ENCODE measurements around the gene AXIN1.
"Not testable (repeated sequence)": the region's sequence is repeated elsewhere in the genome, so short reads cannot be mapped to it uniquely, and the experiment has no call there.

AXIN1 gene

DNA sequence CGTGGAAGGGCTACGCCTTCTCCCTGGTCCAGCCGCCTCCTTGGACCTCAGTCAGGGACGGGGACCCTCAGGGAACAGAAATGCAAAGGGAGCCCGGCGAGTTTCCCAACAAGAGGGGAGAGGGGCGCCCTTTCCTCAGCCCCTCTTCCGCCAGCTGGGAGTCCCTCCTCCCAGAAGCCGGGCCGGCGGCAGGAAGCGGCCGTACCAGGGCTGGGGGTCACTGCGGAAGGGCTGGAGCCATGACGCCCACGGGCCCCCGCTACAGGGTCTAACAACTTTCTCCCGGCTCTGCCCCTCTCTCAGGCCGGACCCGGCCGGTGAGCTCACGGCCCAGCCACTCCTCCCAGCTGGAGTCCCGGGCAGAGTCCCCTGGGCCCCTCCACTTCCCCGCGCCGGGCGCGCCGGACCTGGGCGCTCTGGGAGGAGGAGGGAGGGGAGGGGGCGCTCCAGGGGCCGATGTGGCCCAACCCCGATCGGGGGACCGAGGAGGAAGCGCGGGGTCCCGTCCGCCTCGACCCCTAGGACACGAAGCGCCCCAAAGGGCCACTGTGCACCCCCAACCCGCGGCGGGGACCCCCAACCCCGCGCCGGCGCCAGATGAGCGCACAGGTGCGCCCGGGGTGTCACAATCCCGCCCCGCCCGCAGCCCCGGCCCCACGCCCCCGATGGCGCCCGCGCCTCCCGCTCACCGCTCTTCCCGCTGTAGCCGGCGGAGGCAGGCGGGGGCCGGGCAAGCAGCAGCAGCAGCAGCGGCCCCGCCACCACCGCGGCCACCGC lies 28.7 kb upstream of the AXIN1 start:
- DNase-seq (ENCODE audit: low read depth) = no peak

DNA sequence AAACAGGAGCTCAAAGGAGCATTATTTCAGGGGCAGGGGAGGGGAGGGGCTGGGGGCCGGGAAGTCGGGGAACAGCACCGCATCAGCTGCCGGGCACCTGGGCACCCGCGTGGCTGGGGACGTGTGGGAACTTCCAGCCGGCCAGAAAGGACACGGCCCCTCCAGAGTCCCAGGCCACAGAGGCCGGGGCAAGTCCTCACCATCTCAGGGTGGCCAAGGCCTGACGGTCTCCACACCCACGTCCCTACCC lies 28.2 kb upstream of the AXIN1 start:
- no peak for DNase-seq (ENCODE audit: low read depth)

DNA sequence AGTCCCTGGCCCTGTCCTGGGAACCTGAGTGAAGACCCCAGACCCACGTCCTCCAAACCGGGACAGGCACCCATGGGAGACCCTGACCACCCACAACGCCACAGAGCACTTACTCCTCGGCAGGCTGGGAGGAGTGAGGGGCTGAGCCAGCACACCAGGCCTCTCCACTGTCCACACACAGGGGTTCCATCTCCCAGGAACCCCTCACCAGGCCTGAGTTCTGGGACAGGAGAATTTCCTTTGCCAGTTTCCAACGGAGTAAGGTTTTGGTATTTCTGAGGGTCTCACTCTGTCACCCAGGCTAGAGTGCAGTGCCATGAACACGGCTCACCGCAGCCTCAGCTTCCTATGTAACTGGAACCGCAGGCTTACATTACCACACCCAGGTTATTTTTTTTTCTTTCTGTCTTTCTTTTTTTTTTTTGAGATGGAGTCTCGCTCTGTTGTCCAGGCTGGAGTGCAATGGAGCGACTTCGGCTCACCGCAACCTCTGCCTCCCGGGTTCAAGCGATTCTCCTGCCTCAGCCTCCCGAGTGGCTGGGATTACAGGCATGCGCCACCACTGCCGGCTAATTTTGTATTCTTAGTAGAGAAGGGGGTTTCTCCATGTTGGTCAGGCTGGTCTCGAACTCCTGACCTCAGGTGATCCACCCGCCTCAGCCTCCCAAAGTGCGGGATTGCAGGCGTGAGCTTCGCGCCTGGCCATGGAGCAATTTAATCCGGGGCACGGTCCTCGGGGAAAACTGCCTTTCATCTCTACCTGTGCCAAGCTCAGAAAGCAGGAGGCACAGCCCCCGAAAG lies 27.6 kb upstream of the AXIN1 start:
- DNase-seq (ENCODE audit: low read depth) = no peak

DNA sequence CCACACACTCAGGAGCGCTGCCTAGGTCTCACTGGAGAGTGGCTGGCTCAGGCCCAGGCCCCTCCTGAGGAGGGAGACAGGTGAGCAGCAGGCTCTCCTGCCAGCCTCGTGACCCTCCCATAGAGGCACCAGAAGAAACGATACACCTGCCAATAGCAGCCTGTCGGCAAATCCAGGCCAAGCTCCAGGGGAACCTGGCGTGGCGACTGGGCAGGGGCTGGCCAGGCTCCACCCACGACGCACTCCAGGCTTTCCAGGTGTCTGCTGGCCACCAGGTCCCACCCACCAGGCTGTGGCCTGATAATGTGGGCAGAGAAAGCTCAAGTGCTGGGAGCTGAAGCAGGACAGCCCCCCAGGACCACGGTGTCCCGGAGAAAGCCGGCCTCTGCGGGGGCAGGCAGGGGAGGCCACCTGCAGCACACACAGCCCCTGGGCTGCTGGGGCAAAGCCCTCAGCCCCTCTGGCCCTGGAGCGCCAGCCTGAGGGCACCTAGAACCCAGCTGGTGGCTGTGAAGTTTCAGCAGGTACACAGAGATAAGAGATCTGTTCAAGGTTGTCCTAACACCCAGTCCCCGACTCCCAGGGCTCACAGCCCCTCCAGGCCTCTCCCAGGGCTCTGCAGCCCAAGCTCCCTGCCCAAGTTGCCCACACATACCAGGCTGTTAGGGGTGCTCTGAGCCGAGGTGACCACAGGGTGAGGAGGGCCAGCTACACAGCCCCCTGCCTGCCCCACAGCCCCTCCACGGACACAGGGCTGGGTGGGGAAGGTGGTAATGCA lies 26.8 kb upstream of the AXIN1 start:
- DNase-seq (ENCODE audit: low read depth) = no peak

DNA sequence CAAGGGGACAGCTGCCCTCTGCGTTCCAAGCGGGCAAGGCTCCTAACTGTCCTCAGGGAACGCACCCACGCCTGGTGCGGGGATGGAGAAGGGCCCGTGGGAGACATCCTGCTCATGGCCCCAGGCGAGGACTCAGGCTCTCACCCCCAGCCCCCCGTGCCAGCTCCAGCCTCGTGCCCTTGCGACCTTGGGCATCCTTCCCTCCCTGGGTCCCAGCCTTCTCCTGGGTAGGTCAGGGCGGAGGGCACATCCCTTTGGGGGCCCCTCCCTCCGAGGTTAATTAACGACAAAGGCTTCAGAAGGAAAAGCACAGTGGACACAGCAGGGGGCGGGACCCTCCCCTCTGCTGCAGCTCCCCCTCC lies 26.3 kb upstream of the AXIN1 start:
- no peak for DNase-seq (ENCODE audit: low read depth)

DNA sequence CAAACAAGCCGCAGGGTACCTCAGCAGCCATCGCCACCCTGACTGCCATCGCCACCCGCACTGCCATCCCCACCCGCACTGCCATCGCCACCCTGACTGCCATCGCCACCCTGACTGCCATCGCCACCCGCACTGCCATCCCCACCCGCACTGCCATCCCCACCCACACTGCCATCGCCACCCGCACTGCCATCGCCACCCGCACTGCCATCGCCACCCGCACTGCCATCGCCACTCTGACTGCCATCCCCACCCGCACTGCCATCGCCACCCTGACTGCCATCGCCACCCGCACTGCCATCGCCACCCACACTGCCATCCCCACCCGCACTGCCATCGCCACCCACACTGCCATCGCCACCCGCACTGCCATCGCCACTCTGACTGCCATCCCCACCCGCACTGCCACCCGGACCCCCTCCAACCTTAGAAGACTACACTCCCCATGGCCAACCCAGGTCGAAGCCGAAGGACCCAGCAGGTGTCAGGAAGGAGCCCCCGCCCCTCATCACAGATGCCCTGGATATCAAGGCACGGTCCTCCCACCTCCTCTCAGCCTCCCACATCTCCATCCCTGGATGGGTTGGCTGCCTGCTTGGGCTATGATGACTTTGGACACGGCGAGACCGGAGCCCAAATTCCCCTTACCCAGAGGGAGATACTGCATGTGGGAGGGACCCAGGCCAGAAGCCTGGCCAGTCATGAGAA lies 25.7 kb upstream of the AXIN1 start:
- not testable (repeated sequence) for DNase-seq (ENCODE audit: low read depth)

DNA sequence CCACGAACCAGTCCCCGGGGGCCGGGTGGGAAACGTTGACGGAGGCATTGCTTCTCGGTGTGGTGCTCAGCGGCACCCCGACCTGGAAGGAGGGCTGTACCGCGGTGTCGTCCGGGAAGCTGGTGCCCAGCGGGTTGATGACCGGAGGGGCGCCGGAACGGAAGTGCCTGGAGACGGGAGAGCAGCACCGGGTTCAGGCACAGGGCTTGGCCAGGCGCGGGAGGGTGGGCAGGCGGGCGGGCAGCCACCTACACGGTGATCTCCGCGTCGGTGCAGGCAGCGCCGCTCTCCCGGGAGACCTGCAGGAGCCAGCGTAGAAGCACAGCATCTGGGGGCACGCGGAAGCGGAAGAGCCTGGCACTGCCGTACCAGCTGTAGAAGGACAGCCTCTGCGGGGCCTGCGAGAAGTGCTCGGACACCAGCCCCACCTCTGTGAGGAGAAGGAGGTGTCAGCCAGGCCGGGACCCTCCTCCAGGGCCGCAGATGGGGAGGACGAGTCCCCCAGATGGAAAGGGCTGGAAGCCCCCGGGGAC lies 25.0 kb upstream of the AXIN1 start:
- DNase-seq (ENCODE audit: low read depth) = no peak

DNA sequence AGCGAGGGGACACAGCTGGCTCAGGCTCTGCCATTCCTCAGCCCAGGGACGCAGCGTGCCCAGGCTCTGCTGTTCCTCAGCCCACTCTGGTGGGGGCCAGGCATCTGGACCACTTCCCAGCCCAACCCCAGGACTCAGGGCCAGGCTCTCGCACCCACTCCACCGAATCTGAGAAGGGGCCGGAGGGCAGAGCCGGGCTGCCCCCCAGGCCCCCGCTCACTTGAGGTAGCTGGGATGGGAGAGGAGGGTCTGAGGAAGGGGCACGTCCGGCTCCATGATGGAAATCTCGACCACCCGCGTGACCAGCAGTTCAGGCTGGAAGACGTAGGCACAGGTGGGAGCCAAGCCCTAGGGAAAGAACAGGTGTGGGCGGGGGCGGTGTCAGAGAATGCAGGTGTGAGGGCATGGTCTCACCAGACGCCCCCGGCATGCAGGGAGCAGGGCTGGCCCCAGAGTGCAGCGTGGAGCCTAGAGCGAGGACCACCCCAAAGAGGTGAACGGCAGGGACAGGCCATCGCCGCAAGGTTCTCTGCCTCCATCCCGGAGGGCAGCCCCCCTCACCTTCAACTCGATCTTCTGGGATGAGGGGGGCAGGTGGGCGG lies 24.4 kb upstream of the AXIN1 start:
- no peak for DNase-seq (ENCODE audit: low read depth)

DNA sequence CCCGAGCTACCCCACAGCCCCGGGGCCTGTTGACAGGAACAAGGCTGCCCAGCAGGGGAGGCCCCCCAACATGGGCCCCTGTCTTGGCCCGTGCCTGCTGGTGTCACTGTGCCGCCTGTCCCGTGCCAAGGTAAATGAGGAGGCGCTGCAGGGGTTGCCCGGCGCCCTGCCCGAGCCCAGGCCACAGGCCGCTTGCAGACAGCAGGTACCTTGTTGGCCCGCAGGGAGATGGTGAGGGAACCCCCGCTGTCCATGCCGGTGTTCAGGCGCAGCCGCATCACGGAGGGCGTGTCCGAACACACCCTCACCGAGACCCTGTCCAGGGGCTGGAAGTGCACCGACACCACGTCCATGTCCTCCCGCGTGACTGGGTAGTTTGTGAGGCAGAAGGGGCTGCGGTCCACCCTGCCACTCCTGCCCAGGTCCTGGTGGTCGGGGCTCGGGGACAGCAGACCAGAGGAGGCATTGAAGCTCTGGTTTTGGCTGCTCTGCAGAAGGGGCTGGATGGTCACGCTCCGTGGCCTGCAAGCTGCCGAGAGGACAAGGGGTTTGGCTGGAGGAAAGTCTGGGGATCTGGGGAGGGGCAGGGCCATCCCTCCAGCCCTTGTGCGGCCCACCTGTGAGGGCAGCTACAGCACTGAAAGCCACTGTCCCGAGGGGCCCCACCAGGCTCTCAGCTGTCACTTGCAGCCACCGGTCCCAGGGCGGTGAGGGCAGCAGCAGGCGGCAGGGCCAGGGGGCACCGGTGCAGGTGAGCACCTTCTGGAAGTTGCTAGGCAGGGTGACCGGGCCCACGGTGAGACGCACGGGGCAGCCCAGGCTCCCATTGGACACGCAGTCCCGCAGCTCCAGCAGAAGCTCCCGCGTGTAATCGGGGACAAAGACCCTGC lies 23.6 kb upstream of the AXIN1 start:
- DNase-seq (ENCODE audit: low read depth) = no peak

DNA sequence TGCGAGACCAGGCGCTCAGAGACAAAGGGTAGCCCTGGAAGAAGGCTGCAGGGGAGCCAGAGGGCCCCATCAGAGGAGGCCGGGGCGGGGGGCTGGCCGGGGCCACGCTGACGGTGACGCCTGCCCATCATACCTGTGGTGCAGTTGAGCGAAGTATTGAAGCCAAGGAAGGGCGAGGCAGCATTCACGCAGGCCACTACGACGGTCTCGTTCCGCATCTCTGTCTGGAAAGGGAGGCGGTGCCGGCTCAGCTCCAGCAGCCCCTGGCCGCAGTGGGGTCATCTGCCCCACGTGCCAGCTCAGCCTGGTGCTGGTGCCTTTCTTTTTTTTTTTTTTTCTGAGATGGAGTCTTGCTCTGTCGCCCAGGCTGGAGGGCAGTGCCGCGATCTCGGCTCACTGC lies 22.7 kb upstream of the AXIN1 start:
- no peak for DNase-seq (ENCODE audit: low read depth)

DNA sequence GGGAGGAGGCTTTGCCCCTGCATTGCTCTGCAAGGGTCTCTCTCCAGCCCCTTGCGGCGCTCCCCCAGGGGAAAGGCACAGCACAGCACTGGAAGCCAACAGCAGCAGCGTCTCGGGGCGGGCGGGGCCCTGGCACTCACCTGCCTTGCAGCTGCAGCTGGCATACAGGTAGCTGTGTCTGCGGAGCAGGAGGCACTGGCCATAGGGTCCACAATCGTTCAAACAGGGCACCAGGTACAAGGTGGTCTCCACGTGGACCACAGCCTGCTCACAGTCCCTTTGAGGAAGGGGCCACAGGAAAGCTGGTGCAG lies 22.0 kb upstream of the AXIN1 start:
- no peak for DNase-seq (ENCODE audit: low read depth)

DNA sequence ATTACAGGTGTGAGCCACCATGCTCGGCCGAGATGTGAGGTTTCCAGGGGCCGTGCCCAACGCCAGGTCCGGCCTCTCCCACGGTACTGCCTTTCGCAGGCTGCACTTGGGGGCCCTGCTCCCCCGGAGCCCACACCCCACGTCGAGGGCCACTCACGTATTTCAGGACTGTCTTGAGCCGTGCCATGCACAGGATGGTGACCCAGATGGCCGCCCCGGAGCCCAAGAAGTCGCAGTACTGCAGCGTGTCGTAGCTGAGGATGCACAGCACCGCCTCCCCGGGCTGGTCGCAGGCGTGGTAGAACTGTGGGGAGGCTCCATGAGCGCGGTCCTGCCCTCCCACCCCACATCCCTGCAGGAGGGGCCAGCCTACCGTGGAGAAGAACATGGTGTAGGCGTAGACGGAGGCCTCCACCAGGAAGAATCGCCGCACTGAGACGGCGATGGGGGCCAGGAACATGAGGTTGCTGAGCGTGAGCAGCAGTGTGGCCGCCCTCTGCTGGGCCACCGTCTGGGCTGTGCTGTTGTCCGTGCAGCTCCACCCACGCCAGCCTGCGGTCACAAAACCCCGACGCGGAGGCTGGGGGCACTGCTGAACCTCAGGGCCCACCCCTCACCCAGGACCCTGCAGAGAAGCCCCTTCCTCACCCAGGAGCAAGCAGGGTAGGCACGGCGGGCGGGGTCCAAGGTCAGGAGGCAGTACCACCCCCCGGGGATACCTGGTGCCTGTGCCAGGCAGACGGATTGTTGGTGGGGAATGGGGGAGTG lies 21.5 kb upstream of the AXIN1 start:
- DNase-seq (ENCODE audit: low read depth) = no peak

DNA sequence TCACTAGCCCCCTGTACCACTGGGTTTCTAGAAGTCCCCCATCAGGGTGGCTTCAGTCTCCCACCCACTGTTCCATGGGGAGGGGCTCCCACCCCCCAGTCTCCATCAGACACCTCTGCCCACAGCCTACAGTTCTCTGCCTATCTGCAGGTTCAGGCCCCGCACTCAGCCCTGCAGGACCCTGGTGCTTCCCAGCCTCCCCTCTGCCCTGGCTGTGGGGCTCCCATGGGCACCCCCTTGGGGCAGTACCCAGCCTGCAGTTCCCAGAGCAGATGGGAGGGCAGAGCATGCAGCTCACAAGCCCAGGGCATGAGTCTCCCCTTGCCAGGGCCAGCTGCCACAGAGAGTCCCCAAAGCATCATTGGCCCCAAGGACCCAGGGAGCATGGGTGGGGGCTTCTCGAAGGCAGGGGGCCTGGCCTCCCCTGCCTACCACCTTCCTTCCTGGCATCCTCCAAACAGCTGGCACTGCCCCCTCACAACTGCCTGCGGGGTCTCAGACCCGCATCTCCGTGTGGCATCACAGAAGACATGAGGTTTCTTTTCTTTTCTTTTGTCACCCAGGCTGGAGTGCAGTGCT lies 20.6 kb upstream of the AXIN1 start:
- DNase-seq (ENCODE audit: low read depth) = no peak

DNA sequence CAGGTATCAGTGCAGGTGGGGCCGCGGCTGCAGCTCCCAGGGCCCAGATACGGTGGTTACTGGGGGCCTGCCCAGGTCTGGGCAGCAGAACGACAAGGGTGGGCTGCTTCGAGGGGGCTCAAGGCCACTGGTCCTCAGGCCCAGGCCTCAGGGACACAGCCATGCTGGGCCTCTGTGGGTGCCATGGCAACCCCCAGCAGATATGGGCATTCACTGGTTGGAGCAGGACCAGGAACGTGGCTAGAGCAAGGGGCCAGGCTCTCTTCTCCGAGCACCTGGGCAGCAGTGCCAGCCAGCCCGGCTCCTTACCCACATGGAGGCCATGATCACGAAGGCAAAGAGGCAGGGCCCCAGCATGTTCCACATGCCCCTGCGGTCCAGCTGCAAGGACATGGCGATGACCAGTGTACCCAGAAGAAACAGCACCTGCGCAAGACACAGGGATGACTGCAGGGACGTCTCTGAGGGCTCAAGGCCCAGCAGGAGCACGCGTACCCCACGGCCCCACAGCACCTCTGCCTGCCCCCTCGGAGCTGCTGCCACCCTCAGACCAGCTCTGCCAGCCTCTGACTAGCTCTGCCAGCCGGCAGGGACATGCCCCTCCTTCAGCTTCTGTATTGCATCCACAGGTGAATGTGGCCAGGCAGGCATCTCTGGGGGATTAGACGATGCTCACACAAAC lies 19.9 kb upstream of the AXIN1 start:
- DNase-seq (ENCODE audit: low read depth) = no peak

DNA sequence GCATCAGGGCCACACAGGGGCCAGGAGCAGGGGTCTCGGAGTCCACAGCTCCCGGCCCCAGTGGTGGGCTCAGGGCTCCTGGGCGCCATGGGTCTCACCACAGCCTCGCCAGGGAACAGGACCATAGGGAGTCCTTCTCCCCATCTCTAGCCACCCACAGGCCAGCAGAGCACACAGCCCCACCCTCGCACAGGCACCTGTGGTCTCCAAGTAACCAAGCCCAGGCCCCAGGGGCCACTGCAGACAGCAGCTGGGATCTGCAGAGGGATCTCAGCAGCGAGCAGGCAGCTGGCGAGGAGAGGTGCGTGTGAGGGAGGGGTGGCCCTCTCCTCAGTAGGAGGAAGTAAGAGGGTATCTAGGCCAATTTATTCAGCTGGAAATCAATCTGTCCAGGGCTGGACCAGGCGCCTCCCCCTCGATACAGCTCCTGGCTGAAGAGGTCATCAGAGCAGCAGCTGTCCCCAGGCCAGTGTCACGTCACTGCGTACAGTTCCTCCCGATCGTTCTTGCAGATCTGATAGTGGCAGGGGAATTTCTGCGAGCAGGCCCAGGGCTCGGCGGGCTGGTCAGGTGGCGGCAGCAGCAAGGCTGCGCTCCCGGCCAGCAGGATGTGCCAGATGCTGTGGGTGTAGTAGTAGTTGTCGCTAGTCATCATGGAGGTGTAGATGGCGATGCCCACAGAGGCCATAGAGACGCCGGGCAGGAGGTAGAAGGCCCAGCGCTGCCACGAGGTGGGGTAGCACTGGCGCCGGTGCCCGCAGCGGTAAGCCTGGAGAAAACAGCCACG lies 19.2 kb upstream of the AXIN1 start:
- DNase-seq (ENCODE audit: low read depth) = no peak

DNA sequence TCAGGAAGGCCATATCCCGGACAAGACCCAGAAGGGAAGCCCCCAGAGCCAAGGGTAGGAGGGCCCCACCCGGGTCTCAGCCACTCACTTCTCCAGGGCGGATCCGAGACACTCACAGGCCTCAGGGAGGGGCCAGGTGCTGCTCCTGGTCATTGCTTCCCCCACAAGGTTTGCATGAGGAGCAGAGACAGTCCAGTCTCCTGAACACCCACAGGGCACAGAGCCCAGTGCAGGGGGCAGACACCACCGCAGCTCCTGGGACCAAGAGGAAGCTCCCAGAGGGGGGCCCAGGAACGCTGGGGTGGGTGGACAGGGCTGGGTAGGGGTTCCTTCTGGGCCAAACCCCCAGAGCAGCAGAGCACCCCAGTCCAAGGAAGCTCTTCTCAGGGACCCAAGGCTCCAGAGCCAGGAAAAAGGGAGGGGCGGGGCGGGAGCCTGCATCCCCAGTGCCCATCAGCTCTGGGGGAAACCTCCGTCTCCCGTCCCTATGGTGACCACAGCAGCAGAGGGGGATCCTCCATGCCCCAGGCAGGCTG lies 18.5 kb upstream of the AXIN1 start:
- no peak for DNase-seq (ENCODE audit: low read depth)

DNA sequence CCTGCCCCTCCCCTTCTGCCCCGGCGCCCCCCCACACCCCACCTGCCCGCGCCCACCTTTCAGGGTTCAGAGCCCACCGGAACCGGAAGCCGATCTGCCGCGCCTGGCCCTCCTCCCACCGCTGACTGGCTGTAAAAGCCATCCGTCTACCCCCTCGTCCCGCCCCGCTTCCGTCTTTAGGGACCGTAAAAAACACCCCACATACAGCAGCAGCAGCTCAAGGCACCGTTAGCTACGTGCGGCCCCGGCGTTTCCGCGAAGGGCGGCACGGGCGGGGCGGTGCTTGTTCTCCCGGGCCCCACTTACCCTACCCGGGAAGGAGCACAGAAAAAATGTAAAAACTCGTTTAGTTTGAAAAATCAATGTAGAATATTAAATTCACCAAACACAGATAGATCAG lies 17.9 kb upstream of the AXIN1 start, which contains the start of gene MRPL28:
TSS of gene MRPL28 (minus strand) at position 96 of the 400 bp plus-strand sequence. CDS start 320 bp downstream, outside the sequence.
- peak; percentile 86 for DNase-seq (ENCODE audit: low read depth)

DNA sequence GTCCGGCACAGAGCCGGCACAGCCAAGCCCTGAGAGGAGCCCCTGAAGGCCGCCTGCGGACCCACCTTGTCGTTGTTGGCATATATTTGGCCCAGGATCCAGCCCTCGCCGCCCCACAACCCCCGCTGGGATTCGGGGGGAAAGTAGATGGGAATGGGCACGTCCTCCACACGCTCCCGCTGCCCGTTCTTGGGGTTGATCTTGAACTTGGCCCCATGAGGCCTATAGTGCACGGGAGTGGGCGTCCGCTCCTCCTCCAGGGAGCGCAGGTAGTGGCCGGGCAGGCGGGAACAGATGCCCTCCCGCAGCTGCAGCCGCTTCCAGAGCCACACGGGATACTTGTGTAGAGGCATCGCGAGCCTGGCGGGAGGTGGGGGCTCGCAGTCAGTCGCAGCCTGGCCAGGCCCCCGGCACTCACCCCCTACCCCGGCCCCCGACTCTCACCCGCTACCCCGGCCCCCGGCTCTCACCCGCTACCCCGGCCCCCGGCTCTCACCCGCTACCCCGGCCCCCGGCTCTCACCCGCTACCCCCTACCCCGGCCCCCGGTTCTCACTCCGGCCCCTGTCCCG lies 17.4 kb upstream of the AXIN1 start:
- no peak for DNase-seq (ENCODE audit: low read depth)

All from T-helper 22 cell (primary cell).